ENCODE results near the gene ZCCHC2. TPM values are rescaled to one million over a fixed set of nuclear protein-coding genes. Genes with fewer than 3 reads are reported as not detected.
A peak's percentile ranks its signal among the peaks of the same experiment; 100 is the strongest.

ZCCHC2 gene
- total RNA-seq, 6 donors from 2014 or later = 29.9 to 60.8 (median 40.6) TPM

GRCh38 chr18:62523255-62523588 lies 397 bp downstream of the ZCCHC2 start:
- Histone ChIP-seq H3K4me3 (peak overlapping the region in 3 of 4 donors; percentile 61 to 90 (median 76)), H3K9me3 (no peaks in the 10 kb centered on the region), H3K27ac (peak overlapping the region; percentile 94 to 98 (median 96)), H3K36me3 (no peaks in the 10 kb centered on the region), H3K4me1 (peaks cover 22 to 37% (median 25%) of the 10 kb centered on the region in 4 donors), H3K27me3 (no peaks in the 10 kb centered on the region)
- WGBS, 2 donors = 0% methylated on average over 29 of the region's 62 CpGs; no CpG with 5 or more reads in 1 of the 2 donors
- ATAC-seq (ENCODE audit: low FRiP score in 2 of 2) (no peak), DNase-seq (no peak)
- TF ChIP-seq POLR2A (IDR thresholded peaks at IDR 0.05) (no peak), CTCF (IDR thresholded peaks at IDR 0.05) (no peak), POLR2AphosphoS5 (IDR thresholded peaks at IDR 0.05) (no peak), EP300 (IDR thresholded peaks at IDR 0.05) (no peak)

DNA sequence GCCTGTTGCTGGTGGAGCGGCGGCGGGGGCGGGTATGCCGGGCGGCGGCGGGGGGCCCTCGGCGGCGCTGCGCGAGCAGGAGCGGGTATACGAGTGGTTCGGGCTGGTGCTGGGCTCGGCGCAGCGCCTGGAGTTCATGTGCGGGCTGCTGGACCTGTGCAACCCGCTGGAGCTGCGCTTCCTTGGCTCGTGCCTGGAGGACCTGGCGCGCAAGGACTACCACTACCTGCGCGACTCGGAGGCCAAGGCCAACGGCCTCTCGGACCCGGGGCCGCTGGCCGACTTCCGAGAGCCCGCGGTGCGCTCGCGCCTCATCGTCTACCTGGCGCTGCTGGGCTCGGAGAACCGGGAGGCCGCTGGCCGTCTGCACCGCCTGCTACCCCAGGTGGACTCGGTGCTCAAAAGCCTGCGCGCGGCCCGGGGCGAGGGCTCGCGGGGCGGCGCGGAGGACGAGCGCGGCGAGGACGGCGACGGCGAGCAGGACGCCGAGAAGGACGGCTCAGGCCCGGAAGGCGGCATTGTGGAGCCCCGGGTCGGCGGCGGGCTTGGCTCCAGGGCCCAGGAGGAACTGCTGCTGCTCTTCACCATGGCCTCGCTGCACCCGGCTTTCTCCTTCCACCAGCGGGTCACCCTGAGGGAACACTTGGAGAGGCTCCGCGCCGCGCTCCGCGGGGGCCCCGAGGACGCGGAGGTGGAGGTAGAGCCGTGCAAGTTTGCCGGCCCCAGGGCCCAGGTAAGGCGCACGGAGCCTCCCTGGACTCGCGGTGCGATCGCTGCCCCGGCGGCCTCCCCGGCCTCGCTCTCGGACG lies 1.0 kb downstream of the ZCCHC2 start:
- no peak for TF ChIP-seq POLR2AphosphoS5 (IDR thresholded peaks at IDR 0.05)
- no peak for TF ChIP-seq CTCF (IDR thresholded peaks at IDR 0.05)
- peak in 1 of 4 donors; percentile 22 for TF ChIP-seq POLR2A (IDR thresholded peaks at IDR 0.05)
- TF ChIP-seq EP300 (IDR thresholded peaks at IDR 0.05) = no peak
- no peaks in the 10 kb centered on the region for H3K27me3 ChIP-seq
- no peaks in the 10 kb centered on the region for H3K36me3 ChIP-seq
- H3K4me1 ChIP-seq = peaks cover 22 to 37% (median 25%) of the 10 kb centered on the region in 4 donors
- ATAC-seq (ENCODE audit: low FRiP score in 2 of 2) = no peak
- 0% methylated on average over 25 of the region's 100 CpGs; no CpG with 5 or more reads in 1 of the 2 donors for WGBS, 2 donors
- peak overlapping the region; percentile 61 to 90 (median 74) for H3K4me3 ChIP-seq
- peak overlapping the region; percentile 94 to 98 (median 96) for H3K27ac ChIP-seq
- DNase-seq = peak; percentile 60 to 93
- no peaks in the 10 kb centered on the region for H3K9me3 ChIP-seq

DNA sequence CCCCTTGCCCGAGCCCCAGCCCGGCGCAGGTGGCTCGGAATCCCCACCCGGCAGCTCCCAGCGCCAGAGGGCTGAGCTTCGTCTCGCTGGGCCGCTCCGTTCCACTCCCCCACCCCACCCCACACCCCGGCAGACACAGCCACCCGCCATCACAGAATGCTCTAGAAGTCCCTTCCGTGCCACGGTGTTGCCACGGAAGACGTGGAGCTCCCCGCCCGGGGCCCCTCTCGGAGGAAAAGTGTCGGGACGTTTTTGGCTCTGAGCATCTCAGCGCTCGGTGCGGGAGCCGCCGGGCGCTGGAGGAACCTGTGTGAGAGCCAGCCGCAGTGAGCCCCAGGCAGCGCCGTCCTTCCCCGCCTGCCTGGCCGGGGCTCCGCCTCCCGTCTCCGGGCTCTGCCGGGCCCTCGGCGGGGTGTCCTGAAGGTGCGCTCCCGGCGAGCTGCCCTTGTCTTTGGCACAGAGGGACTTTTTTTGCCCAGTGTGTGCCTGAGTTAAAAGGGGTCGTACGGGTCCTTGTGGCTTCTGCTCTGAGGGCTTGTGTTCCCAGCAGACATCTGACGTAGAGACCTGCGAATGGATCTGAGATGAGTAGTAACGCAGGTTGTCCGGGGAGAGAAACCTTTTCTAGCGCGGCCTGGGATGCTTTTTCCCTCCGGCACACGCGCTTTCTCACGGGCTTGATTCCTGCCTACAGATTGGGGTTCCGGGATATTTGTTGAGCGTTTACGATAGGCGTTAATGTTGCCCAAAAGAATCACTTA lies 1.8 kb downstream of the ZCCHC2 start:
- 5 to 13% methylated on average over 17 to 23 of the region's 57 CpGs for WGBS, 2 donors
- Histone ChIP-seq H3K4me3 (peak overlapping the region; percentile 61 to 90 (median 74)), H3K27ac (peak overlapping the region; percentile 94 to 98 (median 96)), H3K9me3 (no peaks in the 10 kb centered on the region), H3K36me3 (no peaks in the 10 kb centered on the region), H3K4me1 (peaks cover 22 to 39% (median 29%) of the 10 kb centered on the region in 4 donors), H3K27me3 (no peaks in the 10 kb centered on the region)
- ATAC-seq (ENCODE audit: low FRiP score in 2 of 2) (peak; percentile 43 to 71), DNase-seq (peak; percentile 64 to 93)
- TF ChIP-seq EP300 (IDR thresholded peaks at IDR 0.05) = no peak
- peak in 1 of 2 donors; percentile 44 for TF ChIP-seq POLR2AphosphoS5 (IDR thresholded peaks at IDR 0.05)
- no peak for TF ChIP-seq CTCF (IDR thresholded peaks at IDR 0.05)
- peak in 3 of 4 donors; percentile 38 to 74 (median 55) for TF ChIP-seq POLR2A (IDR thresholded peaks at IDR 0.05)

DNA sequence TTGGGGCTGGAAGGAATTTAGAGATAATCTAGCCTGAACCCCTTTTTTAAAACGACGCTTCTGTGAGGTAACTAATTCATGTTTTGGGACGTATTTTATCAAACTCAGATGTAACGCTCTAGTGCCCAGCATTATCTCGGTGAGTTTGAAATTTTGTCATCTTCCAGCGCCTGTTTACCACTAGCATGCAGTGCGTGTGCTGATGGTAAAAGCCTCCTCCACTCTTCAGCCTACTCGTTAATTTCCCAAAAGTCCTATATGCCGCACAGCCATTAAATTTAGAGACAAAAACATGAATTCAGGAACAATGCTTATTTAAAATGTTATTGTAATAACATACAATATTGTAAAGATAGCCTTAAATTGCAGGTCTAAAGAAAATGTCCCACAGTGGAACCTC lies 2.8 kb downstream of the ZCCHC2 start:
- Histone ChIP-seq H3K27ac (peak overlapping the region; percentile 94 to 96 (median 96)), H3K4me1 (peaks cover 26 to 44% (median 34%) of the 10 kb centered on the region in 4 donors), H3K9me3 (no peaks in the 10 kb centered on the region), H3K4me3 (peak overlapping the region; percentile 61 to 90 (median 82)), H3K36me3 (no peaks in the 10 kb centered on the region), H3K27me3 (no peaks in the 10 kb centered on the region)
- DNase-seq = no peak
- no peak for ATAC-seq (ENCODE audit: low FRiP score in 2 of 2)
- WGBS, 2 donors = 73 to 81% methylated on average over 9 of the region's 9 CpGs
- TF ChIP-seq CTCF (IDR thresholded peaks at IDR 0.05) (no peak), POLR2A (IDR thresholded peaks at IDR 0.05) (no peak), EP300 (IDR thresholded peaks at IDR 0.05) (no peak), POLR2AphosphoS5 (IDR thresholded peaks at IDR 0.05) (no peak)

All from upper lobe of left lung (tissue), 6 donors.